Right lobe of liver (tissue), 4 donors: ENCODE measurements around the gene BTNL2.

Source experiments
- CTCF ChIP-seq, 4 donors: fragments of 200-600 bp in 3 of 4; fragments of 450-650 bp in 1 of 4; IDR thresholded peaks; one replicate each; pipeline versions ENCODE4 v1.5.1 to v1.8.0; 2016 to 2022; ENCODE audit warnings: antibody characterized with exemption in 4 of 4, mild to moderate bottlenecking in 2 of 4
- POLR2A ChIP-seq: fragments of 450-650 bp; IDR thresholded peaks from one replicate; pipeline ENCODE4 v1.6.1; 2017; ENCODE audit warnings: antibody characterized with exemption, mild to moderate bottlenecking
- donor health status: DM: no; HTN: no; CAD: no.
- donor health status: DM: no; HTN: no; CAD: no.
- donor health status: DM: no; HTN: yes; CAD: no.

- TF ChIP-seq CTCF (IDR thresholded peaks at IDR 0.05): no peak
- TF ChIP-seq POLR2A: no peak
Observed at GRCh38 chr6:32449088-32449736, 42.2 kb upstream of the BTNL2 start.
